ENCODE data around the gene TNS4. TPM values are rescaled to one million over a fixed set of nuclear protein-coding genes. Genes with fewer than 3 reads are reported as not detected.

TNS4 gene
- total RNA-seq, 2 experiments from 2014 or later = 0.22 to 0.97 TPM

GRCh38 chr17:40490289-40490853 is 11.1 kb downstream of the TNS4 start:
- Histone ChIP-seq H3K36me3 (ENCODE audit: insufficient read depth, low read length) (no peaks in the 10 kb centered on the region), H3K4me3 (ENCODE audit: low read depth, low read length, poor library complexity, severe bottlenecking) (no peak overlapping the region), H3K79me2 (ENCODE audit: insufficient read depth, low read depth, low read length) (no peaks in the 10 kb centered on the region), H3K27ac (ENCODE audit: low read depth, low read length, poor library complexity, severe bottlenecking) (peak overlapping the region; percentile 14), H3K9me3 (ENCODE audit: low read length) (no peaks in the 10 kb centered on the region), H3K4me1 (ENCODE audit: insufficient read depth, low read length, poor library complexity, severe bottlenecking) (peaks cover 26% of the 10 kb centered on the region), H2AFZ (ENCODE audit: low read length) (peak overlapping the region; percentile 80), H3K4me2 (ENCODE audit: low read length) (peak overlapping the region; percentile 55), H4K20me1 (ENCODE audit: insufficient read depth, low read length) (no peaks in the 10 kb centered on the region), H3K9me2 (ENCODE audit: insufficient read depth, low read length) (no peaks in the 10 kb centered on the region)
- intact Hi-C loops (cut with micrococcal nuclease; ENCODE audit: unreplicated experiment) = no loop called here
- BruUV-seq (replicated peaks) = no TSS peak
- TF ChIP-seq EZH2phosphoT487 (IDR thresholded peaks at IDR 0.05; ENCODE audit: borderline replicate concordance, low read depth, low read length) (no peak), CTCF (conservative IDR thresholded peaks at IDR 0.05; ENCODE audit: low read length) (no peak)
- POLR2A ChIA-PET = interaction anchor here (0.6 to 1.3 kb wide), 4 partner anchors 23 to 269 kb away, joined by 3 read pairs; no protein-coding TSS in a partner anchor
- DNase-seq (ENCODE audit: low spot score) = peak; percentile 79
- CTCF ChIA-PET (ENCODE audit: unreplicated experiment) = interaction anchor here (0.6 kb wide), 1 partner anchor 453 kb away, joined by 6 read pairs; no protein-coding TSS in a partner anchor

DNA sequence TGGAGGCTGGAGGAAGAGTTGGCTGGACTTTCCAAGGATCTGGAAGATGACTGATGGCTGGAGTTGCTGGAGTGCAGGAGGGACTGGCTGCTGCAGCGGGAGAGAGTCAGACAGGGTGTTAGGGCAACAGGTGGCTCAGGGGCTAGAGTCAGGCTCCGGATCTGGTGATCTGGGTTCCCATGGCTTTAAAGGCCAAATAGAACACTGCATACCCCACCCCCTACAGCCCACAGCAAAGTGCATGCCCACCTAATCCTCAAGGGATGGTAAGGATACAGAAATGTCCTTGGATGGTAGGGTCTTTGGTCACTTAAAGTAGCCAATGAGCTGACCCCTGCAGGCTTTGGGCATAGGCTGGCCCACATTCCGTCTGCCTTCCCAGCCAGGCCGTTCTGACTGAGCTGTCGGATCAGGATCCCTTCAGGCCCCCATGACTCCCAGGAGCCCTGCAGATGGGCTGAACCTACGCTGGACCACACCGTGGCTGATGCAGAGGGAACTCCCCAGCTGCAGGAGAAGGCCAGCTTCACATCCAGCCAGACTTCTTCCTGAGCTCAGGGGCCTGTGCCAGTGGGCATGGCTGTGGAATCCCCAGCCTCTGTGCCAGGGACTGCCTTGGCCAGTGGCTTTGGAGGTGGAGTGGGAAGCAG is 13.9 kb downstream of the TNS4 start:
- Histone ChIP-seq H3K9me3 (ENCODE audit: low read length) (no peaks in the 10 kb centered on the region), H3K27ac (ENCODE audit: low read depth, low read length, poor library complexity, severe bottlenecking) (no peak overlapping the region), H3K4me2 (ENCODE audit: low read length) (no peak overlapping the region), H3K4me1 (ENCODE audit: insufficient read depth, low read length, poor library complexity, severe bottlenecking) (peaks cover 26% of the 10 kb centered on the region), H3K9me2 (ENCODE audit: insufficient read depth, low read length) (no peaks in the 10 kb centered on the region), H3K36me3 (ENCODE audit: insufficient read depth, low read length) (no peaks in the 10 kb centered on the region), H2AFZ (ENCODE audit: low read length) (no peak overlapping the region), H3K4me3 (ENCODE audit: low read depth, low read length, poor library complexity, severe bottlenecking) (no peak overlapping the region), H3K79me2 (ENCODE audit: insufficient read depth, low read depth, low read length) (no peaks in the 10 kb centered on the region), H4K20me1 (ENCODE audit: insufficient read depth, low read length) (no peaks in the 10 kb centered on the region)
- intact Hi-C loops (cut with micrococcal nuclease; ENCODE audit: unreplicated experiment) = no loop called here
- POLR2A ChIA-PET = interaction anchor here (0.6 kb wide), 1 partner anchor 1008 kb away, joined by 4 read pairs; no protein-coding TSS in a partner anchor
- TF ChIP-seq CTCF (conservative IDR thresholded peaks at IDR 0.05; ENCODE audit: low read length) (no peak), EZH2phosphoT487 (IDR thresholded peaks at IDR 0.05; ENCODE audit: borderline replicate concordance, low read depth, low read length) (no peak)
- DNase-seq (ENCODE audit: low spot score) = no peak
- no TSS peak for BruUV-seq (replicated peaks)
- CTCF ChIA-PET (ENCODE audit: unreplicated experiment) = interaction anchor here (0.6 kb wide), 1 partner anchor 1303 kb away, joined by 3 read pairs; no protein-coding TSS in a partner anchor
